PC-9 (cell line): ENCODE results near the gene PTPRR. TPM values are rescaled to one million over a fixed set of nuclear protein-coding genes. Genes with fewer than 3 reads are reported as not detected.

Experiments used
- BruUV-seq: library from RNA; stranded (reverse); fragments of 400-500 nt; replicated peaks from 2 replicates; lab custom pipeline; 2021; lab: Mats Ljungman, UMichigan
- CTCF ChIA-PET: fragments of 300-600 bp; sonication (Branson Sonifier 250); formaldehyde crosslinking; loops from one replicate; lab custom pipeline; 2022; ENCODE audit warnings: antibody characterized with exemption; lab: Charles Lee
- POLR2A ChIA-PET: fragments of 300-600 bp; sonication (Branson Sonifier 250); formaldehyde crosslinking; loops from one replicate; lab custom pipeline; 2022; ENCODE audit warnings: antibody characterized with exemption; ENCODE audit not compliant: unreplicated experiment; lab: Charles Lee
- DNase-seq, 2 experiments: peaks; one replicate each; pipeline versions ENCODE4 v3.0.0 to v3.0.0-alpha.2; 2015 to 2022; ENCODE audit warnings: mixed read lengths in 1 of 2
- H2AFZ ChIP-seq: fragments of 200-600 bp; sonication (generic); 2 replicates; pipeline ENCODE4 v1.8.1; 2017; ENCODE audit warnings: antibody characterized with exemption
- H3F3A ChIP-seq: fragments of 200-600 bp; sonication (generic); 2 replicates; pipeline ENCODE4 v1.8.1; 2017; ENCODE audit warnings: antibody characterized with exemption, mild to moderate bottlenecking, low read depth; ENCODE audit not compliant: insufficient read depth
- H3K27ac ChIP-seq: fragments of 200-600 bp; sonication (generic); 2 replicates; pipeline ENCODE4 v1.6.1; 2016; ENCODE audit warnings: mixed run types
- H3K27me3 ChIP-seq: fragments of 200-600 bp; sonication (generic); 2 replicates; pipeline ENCODE4 v1.6.1; 2016; ENCODE audit warnings: low read depth, mixed run types; ENCODE audit not compliant: insufficient read depth
- H3K36me3 ChIP-seq: fragments of 200-600 bp; sonication (generic); 2 replicates; pipeline ENCODE4 v1.6.1; 2016; ENCODE audit warnings: low read depth, mixed run types
- H3K4me1 ChIP-seq: fragments of 200-600 bp; sonication (generic); replicated peaks from 2 replicates; pipeline ENCODE4 v1.6.1; 2016; ENCODE audit warnings: mixed run types; ENCODE audit not compliant: insufficient read depth
- H3K4me2 ChIP-seq: fragments of 200-600 bp; sonication (generic); 2 replicates; pipeline ENCODE4 v1.6.1; 2017; ENCODE audit warnings: mixed run types
- H3K4me3 ChIP-seq: fragments of 200-600 bp; sonication (generic); 2 replicates; pipeline ENCODE4 v1.6.1; 2016; ENCODE audit warnings: mixed run types
- H3K79me2 ChIP-seq: fragments of 200-600 bp; sonication (generic); 2 replicates; pipeline ENCODE4 v1.6.1; 2017; ENCODE audit warnings: low read depth, mixed run types
- H3K9me2 ChIP-seq: fragments of 200-600 bp; sonication (generic); 2 replicates; pipeline ENCODE4 v1.8.1; 2017; ENCODE audit warnings: mild to moderate bottlenecking; ENCODE audit not compliant: insufficient read depth
- H3K9me3 ChIP-seq: fragments of 200-600 bp; sonication (generic); 2 replicates; pipeline ENCODE4 v1.8.1; 2016; ENCODE audit warnings: low read depth; ENCODE audit not compliant: insufficient read depth
- H4K20me1 ChIP-seq: fragments of 200-600 bp; sonication (generic); 2 replicates; pipeline ENCODE4 v1.8.1; 2017; ENCODE audit not compliant: insufficient read depth
- EZH2 ChIP-seq: fragments of 200-600 bp; sonication (generic); IDR thresholded peaks from 2 replicates; pipeline ENCODE4 v1.8.0; 2017; ENCODE audit warnings: antibody characterized with exemption, low read depth
- intact Hi-C: fragments of 100-400 bp; cut with micrococcal nuclease; formaldehyde crosslinking; loops from one replicate; pipeline ENCODE4 v1.10.0; 2022; ENCODE audit not compliant: unreplicated experiment
- total RNA-seq: library from RNA; stranded (reverse); gene quantifications from 2 replicates; pipeline ENCODE4 v1.2.3, GENCODE V29; 2021
- TF ChIP-seq, protein P1 (sequence below): fragments of 200-600 bp; sonication (generic); conservative IDR thresholded peaks from 2 replicates; pipeline ENCODE4 v1.6.1; 2017; ENCODE audit warnings: mixed run types, antibody characterized with exemption, mild to moderate bottlenecking, moderate library complexity

PTPRR gene
- total RNA-seq, 1 experiment from 2014 or later = 12.2 TPM

- CTCF ChIA-PET = interaction anchor here (0.6 kb wide), 1 partner anchor 80 kb away, joined by 3 read pairs; no protein-coding TSS in a partner anchor
- H3K9me3 ChIP-seq = peaks cover 8% of the 10 kb centered on the region; the same call in 1 of the 2 replicates
- H3K4me1 ChIP-seq = peaks cover 23% of the 10 kb centered on the region
- H3K79me2 ChIP-seq = no peaks in the 10 kb centered on the region
- intact Hi-C loops = no loop called here
- H3K4me3 ChIP-seq = no peak overlapping the region
- no peaks in the 10 kb centered on the region for H4K20me1 ChIP-seq
- peak overlapping the region; percentile 59 for H3K27ac ChIP-seq
- H3K9me2 ChIP-seq = no peaks in the 10 kb centered on the region
- POLR2A ChIA-PET = no interaction called here
- no peaks in the 10 kb centered on the region for H3K36me3 ChIP-seq
- H2AFZ ChIP-seq = no peak overlapping the region
- no peak overlapping the region for H3K4me2 ChIP-seq
- BruUV-seq = no TSS peak
- H3F3A ChIP-seq = peaks cover 10% of the 10 kb centered on the region; the same call in 1 of the 2 replicates
- DNase-seq = no peak
- no peak for TF ChIP-seq EZH2
- TF ChIP-seq, protein P1, sequence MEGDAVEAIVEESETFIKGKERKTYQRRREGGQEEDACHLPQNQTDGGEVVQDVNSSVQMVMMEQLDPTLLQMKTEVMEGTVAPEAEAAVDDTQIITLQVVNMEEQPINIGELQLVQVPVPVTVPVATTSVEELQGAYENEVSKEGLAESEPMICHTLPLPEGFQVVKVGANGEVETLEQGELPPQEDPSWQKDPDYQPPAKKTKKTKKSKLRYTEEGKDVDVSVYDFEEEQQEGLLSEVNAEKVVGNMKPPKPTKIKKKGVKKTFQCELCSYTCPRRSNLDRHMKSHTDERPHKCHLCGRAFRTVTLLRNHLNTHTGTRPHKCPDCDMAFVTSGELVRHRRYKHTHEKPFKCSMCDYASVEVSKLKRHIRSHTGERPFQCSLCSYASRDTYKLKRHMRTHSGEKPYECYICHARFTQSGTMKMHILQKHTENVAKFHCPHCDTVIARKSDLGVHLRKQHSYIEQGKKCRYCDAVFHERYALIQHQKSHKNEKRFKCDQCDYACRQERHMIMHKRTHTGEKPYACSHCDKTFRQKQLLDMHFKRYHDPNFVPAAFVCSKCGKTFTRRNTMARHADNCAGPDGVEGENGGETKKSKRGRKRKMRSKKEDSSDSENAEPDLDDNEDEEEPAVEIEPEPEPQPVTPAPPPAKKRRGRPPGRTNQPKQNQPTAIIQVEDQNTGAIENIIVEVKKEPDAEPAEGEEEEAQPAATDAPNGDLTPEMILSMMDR = no peak
- H3K27me3 ChIP-seq = no peaks in the 10 kb centered on the region
Observed at GRCh38 chr12:70745048-70745447, 175.5 kb downstream of the PTPRR start.

GRCh38 chr12:70744178-70744577, 176.4 kb downstream of the PTPRR start:
- no peak overlapping the region for H2AFZ ChIP-seq
- BruUV-seq = no TSS peak
- H3F3A ChIP-seq = peaks cover 10% of the 10 kb centered on the region; the same call in 1 of the 2 replicates
- DNase-seq = peak; percentile 64 to 87
- H3K4me3 ChIP-seq = no peak overlapping the region
- peak overlapping the region; percentile 24 for H3K4me2 ChIP-seq
- intact Hi-C loops = loop anchor here (1.0 kb wide), 2 partner anchors 8 to 72 kb away; no protein-coding TSS in a partner anchor
- H3K4me1 ChIP-seq = peaks cover 23% of the 10 kb centered on the region
- peaks cover 8% of the 10 kb centered on the region; the same call in 1 of the 2 replicates for H3K9me3 ChIP-seq
- TF ChIP-seq, protein P1 = no peak
- TF ChIP-seq EZH2 = no peak
- H3K9me2 ChIP-seq = no peaks in the 10 kb centered on the region
- no peaks in the 10 kb centered on the region for H3K36me3 ChIP-seq
- H4K20me1 ChIP-seq = no peaks in the 10 kb centered on the region
- CTCF ChIA-PET = no interaction called here
- POLR2A ChIA-PET = no interaction called here
- H3K27ac ChIP-seq = peak overlapping the region; percentile 59
- no peaks in the 10 kb centered on the region for H3K27me3 ChIP-seq
- H3K79me2 ChIP-seq = no peaks in the 10 kb centered on the region

DNA sequence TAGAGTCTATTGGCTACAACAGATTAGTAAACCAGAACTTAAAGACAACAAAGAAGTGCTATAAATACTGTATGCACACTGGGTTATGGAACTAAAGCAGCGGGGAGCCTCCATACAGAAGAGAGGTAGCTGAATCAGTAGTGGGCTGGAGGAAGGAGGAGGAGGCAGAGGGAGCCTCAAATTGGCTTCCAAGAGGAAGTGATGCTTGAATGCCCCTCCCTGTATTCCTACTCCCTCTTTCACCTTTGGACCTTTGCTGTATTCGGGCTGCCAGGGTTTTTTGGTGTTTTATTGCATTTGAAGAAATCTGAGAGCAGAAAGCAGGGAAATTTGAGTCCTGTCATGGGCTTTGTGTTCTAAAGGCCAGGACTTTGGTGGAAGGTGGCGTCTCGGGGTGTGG, 179.3 kb downstream of the PTPRR start:
- H3K79me2 ChIP-seq = no peaks in the 10 kb centered on the region
- H3K27ac ChIP-seq = no peak overlapping the region
- intact Hi-C loops = no loop called here
- H4K20me1 ChIP-seq = no peaks in the 10 kb centered on the region
- H3K9me2 ChIP-seq = no peaks in the 10 kb centered on the region
- no peak overlapping the region for H3K4me2 ChIP-seq
- TF ChIP-seq EZH2 = no peak
- TF ChIP-seq, protein P1 = no peak
- BruUV-seq = no TSS peak
- POLR2A ChIA-PET = no interaction called here
- H3K4me1 ChIP-seq = peaks cover 23% of the 10 kb centered on the region
- no peak overlapping the region for H3K4me3 ChIP-seq
- peaks cover 10% of the 10 kb centered on the region; the same call in 1 of the 2 replicates for H3F3A ChIP-seq
- no peak overlapping the region for H2AFZ ChIP-seq
- no peak for DNase-seq
- CTCF ChIA-PET = no interaction called here
- peaks cover 4% of the 10 kb centered on the region; the same call in 1 of the 2 replicates for H3K9me3 ChIP-seq
- no peaks in the 10 kb centered on the region for H3K36me3 ChIP-seq
- H3K27me3 ChIP-seq = no peaks in the 10 kb centered on the region
